ENCODE results near the gene ADAMTSL3.

GRCh38 chr15:83858820-83859505 is 205.0 kb downstream of the ADAMTSL3 start:
- no peak for TF ChIP-seq CTCF (conservative IDR thresholded peaks at IDR 0.05 in 1 of 2, IDR thresholded peaks at IDR 0.05 in 1 of 2; ENCODE audit: low read depth in 1 of 2, low read length in 2 of 2)
- TF ChIP-seq EZH2 (IDR thresholded peaks at IDR 0.05; ENCODE audit: low read length, missing control alignments) = no peak
